ENCODE results near the gene TULP4. TPM values are rescaled to one million over a fixed set of nuclear protein-coding genes. Genes with fewer than 3 reads are reported as not detected.
A peak's percentile ranks its signal among the peaks of the same experiment; 100 is the strongest.

TULP4 gene
- total and polyA plus RNA-seq, 2 of the 8 experiments (the other 6 are each of a cell fraction or from before 2014, with no cell fraction given): 7.7 to 51.6 TPM

GRCh38 chr6:158518191-158519127 is 206.2 kb downstream of the TULP4 start:
- no peak overlapping the region for H2BK120ac ChIP-seq (replicated peaks; ENCODE audit: low read depth, low read length)
- peak; percentile 99 for FAIRE-seq
- H3K27ac ChIP-seq (ENCODE audit: low read depth, low read length): no peak overlapping the region
- no peaks in the 10 kb centered on the region for H3K36me3 ChIP-seq (ENCODE audit: control insufficient read depth in 2 of 4, insufficient read depth in 4 of 4, low read length in 3 of 4)
- 21% methylated on average over 18 of the region's 18 CpGs; no CpG with 5 or more reads in 1 of the 2 experiments for WGBS, 2 experiments (ENCODE audit: extremely low coverage in 1 of 2, insufficient coverage in 1 of 2, insufficient read length in 1 of 2, insufficient replicate concordance in 2 of 2, low coverage in 1 of 2, low lambda C conversion rate in 2 of 2, missing lambda C conversion rate in 1 of 2)
- H3K14ac ChIP-seq (ENCODE audit: insufficient read length): no peak overlapping the region
- H3K79me1 ChIP-seq (ENCODE audit: low read depth, low read length): no peaks in the 10 kb centered on the region
- peak overlapping the region; percentile 32 to 73; a peak in 3 of 4 replicates for H3K4me2 ChIP-seq (ENCODE audit: insufficient read depth in 1 of 2, low read depth in 2 of 2, low read length in 2 of 2)
- H3K9ac ChIP-seq (replicated peaks in 1 of 4; ENCODE audit: extremely low read depth in 1 of 4, low read depth in 3 of 4, low read length in 3 of 4): peak overlapping the region in 1 of 4 experiments; percentile 38; a peak in 2 of 7 replicates
- H2BK12ac ChIP-seq (ENCODE audit: low read depth, low read length): no peak overlapping the region
- peak in 1 of 2 experiments; percentile 69 for DNase-seq (ENCODE audit: low read depth in 1 of 2, low spot score in 2 of 2)
- H2BK20ac ChIP-seq (ENCODE audit: low read length): 0 out of 2 replicates have a peak overlapping the region, but pooled peaks have one; percentile 32
- H2AFZ ChIP-seq (ENCODE audit: low read length): peak overlapping the region; percentile 95
- no peaks in the 10 kb centered on the region for H3K9me3 ChIP-seq (ENCODE audit: insufficient read depth in 2 of 2, low read depth in 1 of 2, low read length in 1 of 2)
- H3K27me3 ChIP-seq (replicated peaks in 1 of 4; ENCODE audit: control insufficient read depth in 3 of 4, extremely low read depth in 1 of 4, insufficient read depth in 3 of 4, low read length in 3 of 4): no peaks in the 10 kb centered on the region
- H4K5ac ChIP-seq (ENCODE audit: insufficient read length, low read depth, low read length): no peak overlapping the region
- no peaks in the 10 kb centered on the region for H3K23me2 ChIP-seq (ENCODE audit: low read depth, low read length)
- no peaks in the 10 kb centered on the region for H4K20me1 ChIP-seq (replicated peaks in 1 of 2; ENCODE audit: control insufficient read depth in 1 of 2, insufficient read depth in 2 of 2, low read length in 2 of 2)
- no peak overlapping the region for H3K23ac ChIP-seq (ENCODE audit: insufficient read length)
- H2BK5ac ChIP-seq (ENCODE audit: low read depth, low read length): no peak overlapping the region
- ChIA-PET POLR2A (ENCODE audit: partially characterized antibody) (interaction anchor here (0.9 to 1.0 kb wide), 2 partner anchors 9 to 19 kb away, joined by 3 to 4 read pairs; no protein-coding TSS in a partner anchor), CTCF (ENCODE audit: partially characterized antibody) (interaction anchor here (0.6 to 3.0 kb wide), 34 partner anchors 8 to 314 kb away, joined by 3 to 17 read pairs (median 4); no protein-coding TSS in a partner anchor)
- H3K18ac ChIP-seq (ENCODE audit: extremely low read depth, low read length): peak overlapping the region; percentile 34
- no peaks in the 10 kb centered on the region for H3K79me2 ChIP-seq (ENCODE audit: control insufficient read depth in 1 of 2, insufficient read depth in 2 of 2, low read length in 2 of 2)
- H4K8ac ChIP-seq (ENCODE audit: extremely low read depth, insufficient read depth, low read length): no peak overlapping the region
- no peak overlapping the region for H2AK5ac ChIP-seq (ENCODE audit: low read depth, low read length)
- H4K91ac ChIP-seq (replicated peaks; ENCODE audit: insufficient read length, low read length): no peak overlapping the region
- H3K56ac ChIP-seq (replicated peaks; ENCODE audit: insufficient read length, low read depth, low read length): no peak overlapping the region
- H3K4me1 ChIP-seq (replicated peaks in 1 of 4; ENCODE audit: control insufficient read depth in 3 of 4, insufficient read depth in 4 of 4, low read length in 3 of 4): peaks cover 0 to 5% (median 4%) of the 10 kb centered on the region in 4 experiments; a peak in 4 of 7 replicates
- no peak overlapping the region for H3K4ac ChIP-seq (replicated peaks; ENCODE audit: insufficient read length, low read depth, low read length)
- H3K4me3 ChIP-seq (ENCODE audit: extremely low read depth in 1 of 4, insufficient read depth in 2 of 4, low read depth in 3 of 4, low read length in 4 of 4): peak overlapping the region; percentile 16 to 58 (median 42); a peak in 7 of 8 replicates
- no peak overlapping the region for H2BK15ac ChIP-seq (ENCODE audit: low read length)
- TF ChIP-seq CREB1 (IDR thresholded peaks at IDR 0.05) (no peak), TAF7 (optimal IDR thresholded peaks at IDR 0.05; ENCODE audit: borderline replicate concordance, low read depth, low read length) (peak; percentile 50), PHF8 (conservative IDR thresholded peaks at IDR 0.05; ENCODE audit: low read depth, low read length) (no peak), SIN3A (conservative IDR thresholded peaks at IDR 0.05 in 1 of 2, IDR thresholded peaks at IDR 0.05 in 1 of 2; ENCODE audit: low read depth in 1 of 2, low read length in 2 of 2) (no peak), SP2 (IDR thresholded peaks at IDR 0.05; ENCODE audit: low read length) (no peak), SP4 (IDR thresholded peaks at IDR 0.05; ENCODE audit: low read length) (0 out of 2 replicates have a peak, but pooled peaks have one; percentile 34), NRF1 (IDR thresholded peaks at IDR 0.05; ENCODE audit: low read depth, low read length) (no peak), ATF2 (IDR thresholded peaks at IDR 0.05; ENCODE audit: low read length) (peak; percentile 79), GTF2F1 (IDR thresholded peaks at IDR 0.05; ENCODE audit: borderline replicate concordance, low read depth, low read length) (no peak)
